Dermis blood vessel endothelial cell (primary cell): Measurements from ENCODE around the gene AARS1. TPM values are rescaled to one million over a fixed set of nuclear protein-coding genes. Genes with fewer than 3 reads are reported as not detected.
A peak's percentile ranks its signal among the peaks of the same experiment; 100 is the strongest.
"Not testable (repeated sequence)": the region's sequence is repeated elsewhere in the genome, so short reads cannot be mapped to it uniquely, and the experiment has no call there.

Experiments used
- DNase-seq: peaks from one replicate; pipeline ENCODE4 v3.0.0; 2010
- total RNA-seq: library from RNA; depleted of rRNA; stranded (reverse); fragments of >200 nt; gene quantifications from 2 replicates; pipeline ENCODE4 v1.2.3, GENCODE V29; 2014

The AARS1 gene
- total RNA-seq, 1 donor from 2014 or later = 111 TPM

DNA sequence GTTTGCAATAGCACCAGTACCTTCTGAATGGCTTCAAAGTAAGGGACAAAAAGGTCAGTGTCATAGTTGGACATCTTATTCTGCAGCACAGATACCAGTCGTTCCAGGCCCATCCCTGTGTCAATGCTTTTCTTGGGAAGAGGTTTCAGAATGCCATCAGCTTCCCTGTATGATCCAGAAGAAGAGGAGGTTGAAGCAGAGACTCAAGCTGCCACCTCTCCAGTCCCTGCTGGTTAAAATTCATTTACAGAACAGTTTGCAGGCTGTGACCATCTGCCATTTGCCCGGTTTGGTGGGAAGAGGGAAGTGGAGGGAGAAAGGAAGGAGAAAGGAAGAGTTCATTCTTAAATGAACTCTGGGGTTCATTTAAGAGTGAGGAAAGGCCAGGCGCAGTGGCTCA is 19.1 kb downstream of the AARS1 start:
- DNase-seq = no peak

DNA sequence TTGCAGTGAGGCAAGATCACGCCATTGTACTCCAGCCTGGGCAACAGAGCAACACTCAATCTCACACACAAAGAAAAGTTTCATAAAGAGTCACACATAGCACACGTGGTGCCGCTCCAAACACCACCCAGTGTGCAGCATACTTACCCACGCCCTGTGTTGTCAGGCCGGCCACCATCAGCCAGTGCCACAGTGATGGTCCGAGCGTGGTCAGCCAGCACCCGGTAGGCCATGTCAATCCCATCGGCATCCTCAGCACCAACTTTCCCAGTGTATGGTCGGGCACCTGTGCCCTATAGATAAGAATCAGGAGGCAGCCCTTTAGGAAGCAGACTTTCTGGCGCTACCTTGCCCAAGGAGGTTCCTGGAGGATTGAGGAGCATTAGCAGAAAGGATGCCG is 19.8 kb downstream of the AARS1 start:
- no peak for DNase-seq

DNA sequence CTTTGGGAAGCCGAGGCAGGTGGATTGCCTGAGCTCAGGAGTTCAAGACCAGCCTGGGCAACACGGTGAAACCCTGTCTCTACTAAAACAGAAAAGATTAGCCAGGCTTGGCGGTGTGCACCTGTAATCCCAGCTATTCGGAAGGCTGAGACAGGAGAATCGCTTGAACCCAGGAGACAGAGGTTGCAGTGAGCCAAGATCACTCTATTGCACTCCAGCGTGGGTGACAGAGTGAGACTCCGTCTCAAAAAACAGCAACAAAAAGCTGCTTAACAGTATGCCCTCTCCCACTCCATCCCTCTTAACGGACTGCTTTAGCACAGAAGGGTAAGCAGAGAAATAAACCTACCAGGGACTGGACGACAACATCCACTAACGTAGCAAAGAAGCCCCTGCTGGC is 21.4 kb downstream of the AARS1 start:
- DNase-seq = not testable (repeated sequence)

DNA sequence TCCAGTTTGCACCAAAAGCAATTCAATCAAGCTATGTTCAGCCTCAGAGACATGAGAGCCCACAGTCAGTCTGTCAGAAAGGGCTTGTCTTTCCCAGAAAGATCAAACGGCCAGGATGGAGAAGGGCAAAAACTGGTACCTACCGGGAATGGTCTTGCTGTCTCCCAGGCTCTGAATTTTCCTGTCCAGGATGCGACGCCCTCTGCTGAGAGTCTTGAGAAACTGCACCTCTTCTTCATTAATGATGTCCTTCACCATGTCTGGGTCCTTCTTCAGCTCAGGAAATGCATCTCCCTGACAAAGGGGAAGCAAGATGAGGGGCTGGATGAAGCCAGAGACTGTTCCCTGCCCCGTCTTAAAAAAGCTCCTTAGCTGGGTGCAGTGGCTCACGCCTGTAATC is 21.8 kb downstream of the AARS1 start:
- DNase-seq = peak; percentile 87

DNA sequence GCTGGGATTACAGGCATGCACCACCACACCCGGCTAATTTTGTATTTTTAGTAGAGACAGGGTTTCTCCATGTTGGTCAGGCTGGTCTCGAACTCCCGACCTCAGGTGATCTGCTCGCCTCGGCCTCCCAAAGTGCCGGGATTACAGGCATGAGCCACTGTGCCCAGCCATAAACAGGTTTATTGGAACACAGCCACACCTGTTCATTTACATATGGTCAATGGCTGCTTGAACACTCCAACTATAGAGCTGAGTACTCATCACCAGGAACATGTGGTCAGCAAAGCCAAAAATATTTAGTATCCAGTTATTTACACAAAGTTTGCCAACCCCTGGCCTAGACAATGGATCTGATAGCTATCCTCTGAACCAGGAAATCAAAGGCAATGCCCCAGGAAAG is 29.4 kb downstream of the AARS1 start:
- DNase-seq = not testable (repeated sequence)

DNA sequence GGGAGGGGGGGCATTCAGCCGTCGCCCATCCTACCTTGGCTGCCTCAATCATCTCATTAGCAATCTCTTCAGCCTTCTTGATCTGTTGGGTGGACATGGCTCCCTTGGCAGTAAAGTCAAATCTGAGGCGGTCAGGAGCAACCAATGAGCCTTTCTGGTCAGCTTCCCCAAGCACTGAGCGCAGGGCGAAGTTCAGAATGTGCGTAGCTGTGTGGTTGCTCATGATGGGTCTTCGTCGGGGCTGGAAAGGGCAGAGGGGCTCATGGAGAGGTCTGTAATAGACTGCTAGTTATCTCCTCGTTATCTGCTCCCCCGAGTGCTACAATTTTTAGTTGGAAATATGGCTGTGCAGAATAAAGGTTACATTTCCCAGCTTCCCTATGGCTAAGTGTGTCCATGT is 30.4 kb downstream of the AARS1 start:
- DNase-seq = no peak

DNA sequence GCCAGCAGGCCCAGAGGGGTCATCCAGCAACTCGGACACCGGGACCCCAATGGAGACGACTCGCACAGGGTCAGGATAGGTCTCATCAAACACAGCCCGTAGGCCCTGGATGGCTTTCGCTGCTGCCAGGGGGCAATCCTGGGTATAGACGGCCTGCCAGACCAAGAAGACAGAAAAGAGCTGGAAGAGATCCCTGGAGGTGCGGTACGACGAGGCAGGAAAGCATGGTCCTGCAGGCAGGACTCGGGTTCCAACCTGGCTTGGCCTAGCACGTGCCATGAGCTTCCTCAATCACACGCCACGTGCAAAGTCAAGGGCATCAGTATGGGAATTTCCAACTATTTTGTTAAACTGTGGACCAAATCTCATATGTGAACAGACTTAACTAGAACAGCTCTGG is 31.2 kb downstream of the AARS1 start:
- no peak for DNase-seq

DNA sequence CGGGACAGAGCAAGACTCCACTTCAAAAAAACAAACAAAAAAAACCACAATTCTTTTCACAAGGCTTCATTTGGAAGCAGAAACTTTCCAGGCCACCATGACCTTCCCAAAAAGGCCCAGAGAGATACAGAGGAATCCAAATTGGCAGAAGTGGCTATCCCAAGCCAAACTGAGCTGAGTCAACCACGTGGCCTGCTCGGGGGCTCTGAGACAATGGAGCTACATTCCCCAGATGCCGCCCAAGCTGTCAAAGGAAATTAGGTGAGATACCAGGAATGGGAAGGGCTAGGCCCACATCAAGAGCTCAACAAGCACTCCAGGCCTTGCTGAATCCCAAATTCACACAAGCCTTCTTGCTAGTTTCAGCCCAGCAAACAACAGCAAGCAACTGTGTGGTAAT is 31.9 kb downstream of the AARS1 start:
- peak; percentile 36 for DNase-seq

DNA sequence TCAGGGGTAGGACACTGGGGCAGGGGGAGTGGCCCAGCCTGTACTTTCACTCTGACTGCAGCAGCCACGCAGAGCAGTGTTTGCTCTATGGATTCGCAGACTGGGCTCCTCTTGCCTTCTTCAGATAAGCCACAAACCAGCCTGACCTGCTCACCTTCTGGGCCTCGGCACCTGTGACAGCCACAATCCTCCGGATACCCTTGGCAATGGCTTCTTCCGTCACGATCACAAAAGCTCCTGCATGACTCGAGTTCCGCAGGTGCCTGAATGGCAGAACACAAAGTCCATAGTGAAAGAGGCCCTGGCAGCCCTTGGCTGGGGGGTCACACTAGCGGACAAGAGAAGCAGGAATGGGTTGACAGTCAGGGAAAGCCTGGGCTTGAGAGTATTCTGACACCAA is 33.7 kb downstream of the AARS1 start:
- no peak for DNase-seq

DNA sequence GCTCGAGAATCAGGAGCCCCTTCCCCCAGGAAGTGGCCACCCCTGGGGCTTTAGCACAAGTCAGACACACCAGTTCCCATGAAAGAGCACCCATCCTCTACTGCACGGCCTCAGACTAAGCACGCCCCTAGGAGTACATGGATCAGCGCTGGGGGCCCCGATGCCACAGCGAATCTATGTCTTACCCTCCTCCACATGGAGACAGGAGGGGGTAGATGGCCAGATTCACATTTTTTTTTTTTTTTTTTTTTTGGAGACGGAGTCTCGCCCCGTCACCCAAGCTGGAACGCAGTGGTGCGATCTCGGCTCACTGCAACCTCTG is 34.4 kb downstream of the AARS1 start:
- no peak for DNase-seq

DNA sequence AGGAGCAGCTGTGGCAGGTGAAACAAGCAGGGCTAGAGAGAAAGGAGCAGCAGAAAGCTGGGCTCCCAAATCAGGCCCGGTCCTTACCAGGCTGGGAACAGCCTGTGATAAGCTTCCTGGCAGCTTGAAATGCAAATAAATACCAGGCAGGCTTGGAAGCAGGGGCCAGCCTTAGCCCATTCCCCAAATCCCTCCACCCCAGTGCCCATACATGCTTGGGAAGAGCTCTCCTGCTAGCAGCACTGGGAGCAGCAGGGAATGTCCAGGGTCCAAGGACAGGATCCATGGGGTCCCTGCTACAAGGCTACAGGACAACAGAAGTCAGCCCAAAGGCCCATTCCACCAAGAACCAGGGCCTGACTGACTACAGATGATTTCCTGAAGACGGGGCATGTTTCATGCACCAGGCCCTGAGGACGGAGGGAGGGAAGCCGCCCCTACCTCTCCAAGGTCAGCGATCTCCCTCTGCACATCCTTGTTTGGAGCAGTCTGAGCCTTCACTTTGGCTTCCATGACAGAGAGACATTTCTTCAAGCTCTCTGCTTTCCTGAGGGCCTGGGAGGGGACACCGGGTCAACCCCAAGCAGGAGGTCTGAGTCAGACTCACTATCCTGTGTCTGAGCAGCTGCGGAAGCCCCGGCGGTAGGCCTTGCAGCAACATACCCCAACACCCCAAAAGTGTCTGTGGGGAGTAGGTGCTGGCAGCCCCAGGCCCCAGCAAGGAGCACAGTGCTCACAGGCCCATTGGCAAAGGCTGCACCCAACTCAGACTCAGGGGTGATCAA is 34.9 kb downstream of the AARS1 start:
- DNase-seq = peak; percentile 67

DNA sequence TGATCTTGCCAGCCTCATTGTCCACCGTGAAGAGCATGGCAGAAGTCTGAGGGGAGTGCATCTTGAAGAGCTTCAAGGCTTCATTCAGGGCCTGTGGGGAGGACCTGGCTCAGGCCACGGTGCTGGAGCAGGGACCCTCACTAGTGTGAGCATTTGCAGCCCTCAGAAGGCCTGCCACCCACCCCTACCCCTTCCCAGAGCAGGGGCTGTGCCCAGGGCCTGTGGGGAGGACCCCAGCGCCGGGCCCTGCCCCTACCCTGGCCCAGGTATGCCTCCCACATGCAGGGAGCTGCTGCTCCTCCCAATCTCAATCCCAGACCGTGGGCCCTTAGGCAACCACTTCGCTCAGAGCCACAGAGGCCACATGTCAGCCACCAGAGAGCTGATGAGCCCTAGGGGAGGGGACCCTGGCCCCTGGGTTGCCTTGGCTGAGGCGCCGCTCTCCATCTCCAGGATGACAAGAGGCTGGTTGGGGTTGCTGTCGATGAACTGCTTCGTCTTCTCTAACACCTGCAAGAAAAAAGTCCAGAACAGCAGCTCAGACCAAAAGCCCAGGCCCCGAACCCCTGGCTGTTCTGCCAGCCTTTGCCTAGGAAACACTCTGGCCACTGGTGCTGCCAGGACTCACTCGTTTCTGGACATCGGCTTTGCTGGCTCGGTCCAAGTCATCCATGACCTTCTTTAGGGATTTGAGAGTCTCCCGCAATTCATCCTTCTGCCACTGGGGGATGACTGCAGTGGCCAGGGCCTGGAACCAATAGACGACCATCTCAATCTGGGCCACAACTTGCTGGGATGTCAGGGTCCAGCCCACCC is 35.8 kb downstream of the AARS1 start:
- peak; percentile 72 for DNase-seq

DNA sequence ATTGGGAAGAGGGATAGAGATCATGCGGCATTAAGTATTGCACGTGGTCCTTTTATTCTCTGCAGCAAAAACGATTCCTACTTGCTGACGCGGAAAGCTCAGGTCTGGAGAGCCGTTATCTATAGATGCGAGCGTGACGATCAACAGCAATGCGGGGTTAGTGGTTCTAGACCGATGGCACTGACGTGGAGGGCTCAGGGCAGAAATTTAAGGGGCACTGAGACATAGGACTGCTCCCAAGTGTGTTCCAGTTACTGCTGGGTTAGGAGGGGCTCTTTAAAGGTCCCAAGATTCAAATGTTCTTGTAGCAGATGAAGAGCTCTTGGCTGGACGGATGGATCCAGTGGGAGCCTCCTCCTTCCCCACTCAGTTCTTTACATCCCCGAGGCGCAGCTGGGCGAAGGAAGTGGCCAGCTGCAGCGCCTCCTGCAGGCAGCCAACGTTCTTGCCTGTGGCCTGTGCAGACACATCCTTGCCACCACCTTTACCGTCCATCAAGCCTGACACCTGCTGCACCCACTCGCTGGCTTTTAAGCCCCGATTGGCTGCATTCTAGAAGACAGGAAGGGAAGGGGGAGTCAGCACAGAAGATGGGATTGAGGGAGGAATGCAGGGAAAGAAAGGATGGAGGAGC is 36.8 kb downstream of the AARS1 start:
- peak; percentile 23 for DNase-seq

DNA sequence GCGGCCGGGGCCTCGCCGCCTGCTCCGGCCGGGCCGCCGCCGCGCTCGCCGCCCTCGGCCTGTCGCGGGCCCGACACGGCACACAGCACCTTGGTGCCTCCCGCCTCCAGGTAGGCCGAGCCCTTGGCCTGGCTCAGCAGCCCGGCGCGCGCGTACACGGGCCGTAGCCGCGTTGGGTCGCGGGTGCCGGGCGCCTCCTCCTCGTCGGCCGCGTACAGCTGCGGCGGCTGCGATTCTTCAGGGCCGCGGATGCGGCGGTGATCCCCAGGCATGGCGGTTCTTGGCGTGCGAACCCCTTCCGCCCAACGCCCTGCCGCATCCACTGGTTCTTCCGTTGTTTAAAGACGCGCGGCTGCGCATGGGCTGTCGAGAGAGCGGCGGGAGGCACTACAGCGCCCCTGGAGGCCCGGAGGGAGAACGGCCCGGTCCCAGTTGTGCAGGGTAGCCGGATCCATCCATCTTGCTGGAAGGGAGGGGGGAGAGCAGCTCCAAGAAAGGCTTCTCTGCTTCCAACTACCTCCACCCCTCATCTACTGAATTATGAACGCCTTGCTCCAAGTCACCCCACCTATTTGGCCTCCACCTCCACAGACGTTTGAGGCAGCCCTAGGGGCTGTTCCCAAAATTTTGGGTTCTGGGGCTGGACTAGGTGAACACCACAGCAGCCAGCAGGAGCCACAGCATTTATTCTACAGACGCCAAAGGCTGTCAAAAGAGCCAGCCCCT is 37.5 kb downstream of the AARS1 start, which contains the start of gene EXOSC6:
TSS of gene EXOSC6 (minus strand) at position 312 of the 726 bp plus-strand sequence. CDS start at position 272, 40 bp downstream.
- DNase-seq = peak; percentile 96

DNA sequence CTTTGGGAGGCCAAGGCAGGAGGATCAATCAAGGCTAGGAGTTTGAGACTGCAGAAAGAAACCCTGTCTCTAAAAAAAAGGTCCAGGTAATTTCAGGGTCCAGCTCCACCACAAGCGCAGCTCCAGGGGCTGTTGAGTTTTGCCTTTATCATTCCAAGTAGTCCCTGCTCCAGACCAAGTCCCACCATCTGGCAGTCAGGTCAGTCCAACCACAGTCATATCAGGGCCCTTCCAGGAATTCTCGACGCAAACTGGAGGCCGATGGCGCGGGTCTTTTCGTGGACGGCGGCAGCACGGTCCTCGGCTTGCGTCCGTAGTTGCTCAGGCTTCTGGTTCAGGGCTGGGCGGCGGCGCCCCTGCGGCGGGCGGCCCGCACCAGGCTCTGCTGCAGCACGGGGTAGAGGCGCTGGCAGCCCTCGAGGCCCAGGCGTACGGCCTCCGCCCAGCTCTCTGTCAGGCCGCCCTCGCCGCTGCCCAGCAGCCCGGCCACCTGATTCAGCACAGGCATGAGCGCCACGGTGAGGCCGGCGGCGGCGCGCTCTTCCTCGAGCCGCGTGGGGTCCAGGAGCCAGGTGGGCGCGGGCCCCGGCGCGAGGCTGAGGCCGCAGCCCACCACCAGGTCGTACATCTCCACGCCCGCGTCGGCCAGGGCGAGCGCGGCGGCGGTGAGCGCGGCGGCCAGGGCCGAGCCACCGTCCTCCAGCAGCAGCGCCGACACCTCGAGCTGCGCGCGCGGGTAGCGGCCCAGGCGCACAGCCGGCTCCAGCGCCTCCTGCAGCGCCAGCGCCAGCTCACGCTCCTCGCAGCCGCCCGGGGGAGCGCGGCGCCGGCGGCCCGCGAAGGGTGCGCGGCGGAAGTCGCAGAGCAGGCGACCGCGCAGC is 38.3 kb downstream of the AARS1 start:
- peak; percentile 79 for DNase-seq

DNA sequence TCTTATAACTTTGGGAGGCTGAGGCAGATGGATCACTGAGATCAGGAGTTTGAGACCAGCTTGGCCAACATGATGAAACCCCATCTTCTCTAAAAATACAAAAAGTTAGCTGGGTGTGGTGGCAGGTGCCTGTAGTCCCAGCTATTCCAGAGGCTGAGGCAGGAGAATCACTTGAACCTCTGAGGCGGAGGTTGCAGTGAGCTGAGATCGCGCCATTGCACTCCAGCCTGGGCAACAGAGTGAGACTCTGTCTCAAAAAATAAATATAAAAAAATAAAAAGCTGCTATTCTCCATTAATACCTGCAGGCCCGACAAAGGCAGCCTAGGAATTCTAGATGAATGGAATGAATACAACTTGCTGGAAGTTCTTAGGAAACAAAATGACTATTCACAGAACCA is 39.6 kb downstream of the AARS1 start:
- not testable (repeated sequence) for DNase-seq

DNA sequence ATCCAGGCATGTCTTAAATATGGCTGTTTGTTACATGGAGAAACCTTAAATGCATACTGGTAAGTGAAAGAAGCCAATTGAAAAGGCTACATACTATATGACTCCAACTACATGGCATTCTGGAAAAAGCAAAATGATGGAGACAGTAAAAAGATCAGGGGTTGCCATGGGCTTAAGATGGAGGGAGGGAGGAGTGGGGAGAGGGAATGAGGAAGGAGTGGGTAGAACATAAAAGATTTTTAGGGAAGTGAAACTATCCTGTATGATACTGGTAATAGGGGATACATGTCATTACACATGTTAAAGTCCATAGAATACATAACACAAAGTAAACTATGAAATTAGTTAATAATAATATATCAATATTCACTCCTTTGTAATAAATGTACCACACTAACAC is 50.5 kb downstream of the AARS1 start:
- DNase-seq = not testable (repeated sequence)

DNA sequence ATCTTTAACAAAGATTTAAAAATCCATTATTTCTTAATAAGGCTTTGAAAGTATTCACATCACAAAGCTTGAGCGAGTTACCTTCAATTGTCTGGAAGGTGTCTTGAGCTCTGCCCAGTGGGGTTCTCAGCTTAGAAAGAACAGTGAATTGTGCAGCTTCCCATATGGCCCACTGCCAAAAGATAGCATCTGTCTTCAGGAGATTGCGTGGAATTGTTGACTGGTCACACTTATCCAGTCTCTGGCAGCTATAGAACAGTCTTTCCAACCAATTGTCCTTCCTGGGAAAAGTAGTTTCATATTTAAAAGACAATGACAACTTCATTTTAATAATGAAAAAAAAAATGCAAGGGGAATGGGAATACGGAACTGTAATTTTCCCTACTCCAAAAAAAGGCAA is 57.5 kb downstream of the AARS1 start:
- DNase-seq = peak; percentile 93

DNA sequence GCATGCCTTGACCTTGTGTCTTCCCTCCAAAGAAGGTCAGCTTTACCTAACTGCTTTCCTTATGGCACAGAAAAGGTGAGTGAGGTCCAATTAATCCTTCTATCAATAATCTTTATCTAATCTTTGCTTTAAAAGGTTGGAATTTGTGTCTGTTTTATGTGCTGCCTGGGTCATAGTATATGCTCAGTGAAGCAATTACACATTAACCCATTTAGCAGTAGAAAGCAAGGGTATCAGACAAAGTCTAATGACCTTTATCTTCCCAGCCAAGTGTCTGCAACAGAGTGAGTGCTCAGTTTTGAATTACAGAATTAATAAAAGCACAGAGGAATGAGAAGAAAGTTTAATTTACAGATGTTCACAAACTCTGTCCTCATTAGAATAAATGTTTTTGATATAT is 63.3 kb downstream of the AARS1 start:
- DNase-seq = not testable (repeated sequence)

DNA sequence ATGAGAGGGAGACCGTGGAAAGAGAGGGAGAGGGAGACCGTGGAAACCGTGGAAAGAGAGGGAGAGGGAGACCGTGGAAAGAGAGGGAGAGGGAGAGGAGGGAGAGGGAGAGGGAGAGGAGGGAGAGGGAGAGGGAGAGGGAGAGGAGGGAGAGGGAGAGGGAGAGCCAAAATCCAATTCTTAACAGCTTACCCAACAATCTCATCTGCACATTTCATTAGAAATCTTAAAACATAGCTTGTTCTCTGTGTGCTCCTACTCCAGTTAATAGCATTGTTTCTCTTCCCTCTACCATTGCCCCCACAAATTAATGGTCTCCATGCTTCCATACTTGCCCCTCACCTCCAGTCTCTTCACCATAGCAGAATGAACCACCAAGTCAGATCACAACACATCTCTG is 63.9 kb downstream of the AARS1 start:
- not testable (repeated sequence) for DNase-seq

DNA sequence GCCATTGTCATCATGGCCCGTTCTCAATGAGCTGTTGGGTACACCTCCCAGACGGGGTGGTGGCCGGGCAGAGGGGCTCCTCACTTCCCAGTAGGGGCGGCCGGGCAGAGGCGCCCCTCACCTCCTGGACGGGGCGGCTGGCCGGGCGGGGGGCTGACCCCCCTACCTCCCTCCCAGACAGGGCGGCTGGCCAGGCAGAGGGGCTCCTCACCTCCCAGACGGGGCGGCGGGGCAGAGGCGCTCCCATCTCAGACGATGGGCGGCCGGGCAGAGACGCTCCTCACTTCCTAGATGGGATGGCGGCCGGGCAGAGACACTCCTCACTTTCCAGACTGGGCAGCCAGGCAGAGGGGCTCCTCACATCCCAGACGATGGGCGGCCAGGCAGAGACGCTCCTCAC is 64.7 kb downstream of the AARS1 start:
- DNase-seq = not testable (repeated sequence)
